SK-N-SH (cell line): ENCODE measurements around the gene CTNNB1.

Source experiments
- ELF1 ChIP-seq: IDR thresholded peaks from 2 replicates; pipeline ENCODE4 v1.4.0; 2012
- EP300 ChIP-seq, 2 experiments: IDR thresholded peaks; 2 replicates each; pipeline versions ENCODE4 v1.4.0 to v1.6.1; 2012; ENCODE audit warnings: borderline replicate concordance in 1 of 2, low read depth in 1 of 2, low read length in 1 of 2
- FOXM1 ChIP-seq: IDR thresholded peaks from 2 replicates; pipeline ENCODE4 v1.4.0; 2012; ENCODE audit warnings: low read depth, mild to moderate bottlenecking
- MXI1 ChIP-seq: IDR thresholded peaks from 2 replicates; pipeline ENCODE4 v1.6.1; 2012; ENCODE audit warnings: mild to moderate bottlenecking, low read depth, low read length, improper control_type of control experiment
- RFX5 ChIP-seq: IDR thresholded peaks from 2 replicates; pipeline ENCODE4 v1.6.1; 2012; ENCODE audit warnings: mild to moderate bottlenecking, improper control_type of control experiment, low read length
- TCF12 ChIP-seq: IDR thresholded peaks from 2 replicates; pipeline ENCODE4 v1.4.0; 2012
- TF ChIP-seq, protein P1 (sequence below): fragments of 200-600 bp; sonication (generic); IDR thresholded peaks from 2 replicates; pipeline ENCODE4 v1.6.1; 2017; ENCODE audit warnings: antibody characterized with exemption, mild to moderate bottlenecking, moderate library complexity
- TF ChIP-seq, protein P2 (sequence below): IDR thresholded peaks from 2 replicates; pipeline ENCODE4 v1.4.0; 2012; ENCODE audit warnings: low read depth

DNA sequence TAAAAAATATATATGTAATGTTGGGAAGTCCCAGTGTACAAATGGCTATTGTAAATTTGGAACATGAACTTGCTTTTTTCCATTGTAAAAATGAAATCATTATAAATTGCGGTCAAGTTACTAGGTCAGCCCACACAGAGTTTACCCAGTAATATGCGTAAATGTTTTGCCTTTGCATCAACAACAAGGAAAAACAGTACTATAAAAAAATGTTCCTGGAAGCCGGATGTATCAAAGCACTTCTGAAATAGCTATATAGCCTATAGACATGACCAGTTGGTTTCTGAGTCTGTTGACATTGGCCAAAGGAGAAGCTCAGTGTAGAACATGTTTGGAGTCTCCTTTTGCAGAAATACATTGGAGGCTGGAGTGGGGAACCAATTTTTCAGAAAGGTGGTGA lies 23.2 kb downstream of the CTNNB1 start:
- TF ChIP-seq, protein P1, sequence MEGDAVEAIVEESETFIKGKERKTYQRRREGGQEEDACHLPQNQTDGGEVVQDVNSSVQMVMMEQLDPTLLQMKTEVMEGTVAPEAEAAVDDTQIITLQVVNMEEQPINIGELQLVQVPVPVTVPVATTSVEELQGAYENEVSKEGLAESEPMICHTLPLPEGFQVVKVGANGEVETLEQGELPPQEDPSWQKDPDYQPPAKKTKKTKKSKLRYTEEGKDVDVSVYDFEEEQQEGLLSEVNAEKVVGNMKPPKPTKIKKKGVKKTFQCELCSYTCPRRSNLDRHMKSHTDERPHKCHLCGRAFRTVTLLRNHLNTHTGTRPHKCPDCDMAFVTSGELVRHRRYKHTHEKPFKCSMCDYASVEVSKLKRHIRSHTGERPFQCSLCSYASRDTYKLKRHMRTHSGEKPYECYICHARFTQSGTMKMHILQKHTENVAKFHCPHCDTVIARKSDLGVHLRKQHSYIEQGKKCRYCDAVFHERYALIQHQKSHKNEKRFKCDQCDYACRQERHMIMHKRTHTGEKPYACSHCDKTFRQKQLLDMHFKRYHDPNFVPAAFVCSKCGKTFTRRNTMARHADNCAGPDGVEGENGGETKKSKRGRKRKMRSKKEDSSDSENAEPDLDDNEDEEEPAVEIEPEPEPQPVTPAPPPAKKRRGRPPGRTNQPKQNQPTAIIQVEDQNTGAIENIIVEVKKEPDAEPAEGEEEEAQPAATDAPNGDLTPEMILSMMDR, result no peak
- TF ChIP-seq MXI1 (no peak), EP300 (IDR thresholded peaks at IDR 0.05; ENCODE audit: borderline replicate concordance in 1 of 2, low read depth in 1 of 2, low read length in 1 of 2) (no peak), ELF1 (no peak), TCF12 (no peak), RFX5 (no peak), FOXM1 (no peak)
- TF ChIP-seq, protein P2, sequence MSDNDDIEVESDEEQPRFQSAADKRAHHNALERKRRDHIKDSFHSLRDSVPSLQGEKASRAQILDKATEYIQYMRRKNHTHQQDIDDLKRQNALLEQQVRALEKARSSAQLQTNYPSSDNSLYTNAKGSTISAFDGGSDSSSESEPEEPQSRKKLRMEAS, result no peak
